Retina (tissue), 1 donor: ENCODE results near the gene POLR1A.
"Not testable (repeated sequence)": the region's sequence is repeated elsewhere in the genome, so short reads cannot be mapped to it uniquely, and the experiment has no call there.

Experiments used
- DNase-seq: peaks from one replicate; pipeline ENCODE4 v3.0.0-alpha.2; 2016

POLR1A gene

DNA sequence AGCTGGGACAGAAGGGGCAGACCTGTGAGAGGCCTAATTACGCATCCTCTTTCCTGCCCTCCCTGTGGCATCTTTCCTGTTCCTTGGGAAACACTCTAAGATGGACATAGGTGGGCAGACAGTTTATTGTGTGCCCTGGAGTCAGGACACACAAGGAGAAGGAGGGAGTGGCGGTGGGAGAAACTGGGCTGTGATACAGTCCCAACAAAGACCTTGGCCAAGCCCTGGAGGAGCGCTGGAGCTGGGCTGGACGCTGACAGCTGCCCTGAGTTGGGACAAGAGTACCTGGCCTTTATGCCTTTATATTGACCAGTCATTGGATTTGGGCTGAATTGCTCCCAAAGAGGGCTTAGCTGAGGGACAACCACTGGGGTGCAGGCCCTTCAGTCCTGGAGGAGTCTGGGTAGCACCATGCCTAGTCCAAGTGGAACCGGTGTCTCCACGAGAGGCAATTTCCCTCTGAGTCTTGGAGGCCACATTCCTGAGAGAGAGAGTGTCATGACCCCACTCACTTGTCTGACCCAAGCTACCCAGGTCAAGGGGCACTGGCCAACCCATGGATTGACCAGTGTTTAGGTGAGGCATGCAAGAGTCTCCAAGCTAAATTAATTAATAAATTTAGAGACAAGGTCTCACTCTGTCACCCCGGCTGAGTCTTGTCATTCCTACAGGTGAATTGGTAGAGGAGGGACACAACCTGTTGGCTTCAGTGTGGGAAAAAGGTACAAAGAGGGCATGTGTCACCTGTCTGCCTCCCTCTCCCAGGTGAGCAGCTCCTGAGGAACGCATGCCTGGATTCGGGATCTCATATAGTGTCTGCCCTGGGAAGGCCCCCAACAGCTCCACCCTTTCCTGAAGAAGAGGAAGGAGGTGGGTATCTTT lies 109.8 kb downstream of the POLR1A start:
- DNase-seq = no peak

DNA sequence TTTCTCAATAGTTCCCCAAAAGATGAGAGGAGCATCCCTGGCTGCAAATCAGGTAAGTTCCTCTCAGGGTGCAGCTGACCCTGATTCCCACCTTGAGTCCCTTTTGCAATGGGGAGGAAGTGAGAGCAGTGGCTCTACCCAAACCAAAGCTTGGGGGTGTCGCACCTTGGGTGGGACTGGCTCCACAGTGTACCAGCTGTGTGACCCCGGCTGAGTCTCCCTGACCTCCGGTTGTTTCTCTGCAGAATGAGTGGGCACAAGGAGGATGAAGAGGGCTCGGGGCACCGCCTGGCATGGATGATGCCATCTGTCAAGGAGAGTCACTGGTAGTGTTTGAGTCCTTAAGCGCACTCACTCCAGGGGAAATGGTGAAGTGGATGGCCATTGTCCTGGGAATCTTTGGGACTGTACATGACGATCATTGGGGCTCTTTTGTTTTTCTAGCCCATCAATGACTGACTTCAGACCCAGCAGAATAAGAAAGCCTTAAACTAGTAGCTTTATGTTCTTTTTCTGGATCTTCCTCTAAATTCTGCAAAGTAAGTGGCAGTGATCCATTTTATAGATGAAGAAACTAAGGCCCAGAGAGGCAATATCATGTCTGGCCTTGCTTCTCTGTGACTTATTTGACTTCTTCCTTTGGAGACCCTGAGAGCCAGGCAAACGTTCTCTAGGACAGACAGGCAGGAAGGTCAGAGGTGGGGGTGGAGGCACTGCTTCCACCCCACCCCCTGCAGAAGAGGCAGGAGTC lies 110.6 kb downstream of the POLR1A start:
- no peak for DNase-seq

GRCh38 chr2:85994421-85994777 lies 111.3 kb downstream of the POLR1A start:
- no peak for DNase-seq

DNA sequence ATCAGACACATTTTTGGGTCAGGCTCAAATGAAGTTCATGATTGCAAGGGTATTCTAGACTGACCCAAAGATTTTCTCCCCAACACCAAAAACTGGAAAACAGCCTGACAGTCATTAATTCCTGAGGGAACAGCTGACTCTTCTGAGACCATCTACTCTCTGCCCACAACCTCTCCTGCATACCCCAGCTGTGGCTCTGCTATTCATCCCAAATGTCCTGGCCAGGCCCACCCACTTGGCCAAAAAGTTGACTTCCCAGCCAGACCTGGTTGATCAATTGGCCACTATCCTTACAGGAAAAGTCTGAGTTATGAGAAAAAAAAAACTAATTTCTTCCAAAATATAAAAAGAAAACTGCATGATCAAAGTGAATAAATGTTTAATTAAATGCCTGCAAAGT lies 113.1 kb downstream of the POLR1A start:
- DNase-seq = no peak

- DNase-seq = not testable (repeated sequence)
Measured at GRCh38 chr2:85992053-85992452, 113.6 kb downstream of the POLR1A start.

GRCh38 chr2:85990084-85990483 lies 115.6 kb downstream of the POLR1A start:
- no peak for DNase-seq

DNA sequence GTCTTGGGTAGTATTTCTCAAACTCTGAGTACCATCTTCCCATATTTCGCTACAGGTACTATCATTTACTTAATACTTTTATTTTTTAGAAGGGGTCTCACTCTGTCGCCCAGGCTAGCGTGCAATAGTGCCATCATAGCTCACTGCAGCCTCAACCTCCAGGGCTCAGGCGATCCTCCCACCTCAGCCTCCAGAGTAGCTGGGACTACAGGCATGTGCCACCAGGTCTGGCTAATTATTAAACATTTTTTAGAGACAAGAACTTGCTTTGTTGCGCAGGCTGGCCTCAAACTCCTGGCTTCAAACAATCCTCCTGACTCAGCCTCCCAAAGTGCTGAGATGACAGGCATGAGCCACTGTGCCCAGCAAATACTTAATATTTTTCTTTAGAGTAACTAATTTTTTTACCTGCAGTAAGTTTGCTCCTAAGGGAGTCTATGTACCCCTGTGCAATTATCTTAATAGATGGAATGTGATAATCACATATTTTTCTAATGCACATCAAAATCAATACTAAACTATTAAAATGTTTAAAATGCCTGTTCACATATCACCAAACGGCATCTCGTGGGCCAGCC lies 116.3 kb downstream of the POLR1A start:
- no peak for DNase-seq

DNA sequence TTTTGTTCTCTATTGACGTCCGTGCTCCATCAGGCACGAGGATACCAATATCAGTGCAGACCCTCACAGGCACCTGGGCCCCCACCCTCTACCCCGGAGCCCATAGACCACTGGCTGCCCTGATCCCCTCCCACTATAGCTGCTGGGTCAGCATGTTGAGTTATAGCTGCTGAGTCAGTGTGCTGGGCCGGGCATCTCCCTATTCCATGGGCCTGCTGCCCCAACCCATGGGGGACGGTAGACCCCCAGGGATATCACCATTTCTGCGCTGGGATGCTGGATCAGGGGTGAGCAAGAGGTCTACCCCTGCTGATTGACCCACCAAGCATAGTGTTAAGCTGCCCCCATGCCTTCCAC lies 116.8 kb downstream of the POLR1A start:
- no peak for DNase-seq

- no peak for DNase-seq
Measured at GRCh38 chr2:85988175-85988913, 117.3 kb downstream of the POLR1A start.

GRCh38 chr2:85987266-85988174 lies 118.2 kb downstream of the POLR1A start:
- no peak for DNase-seq

- DNase-seq = no peak
Measured at GRCh38 chr2:85986121-85986520, 119.6 kb downstream of the POLR1A start.

- DNase-seq = no peak
Measured at GRCh38 chr2:85984788-85985187, 120.9 kb downstream of the POLR1A start.

GRCh38 chr2:85983766-85984165 lies 121.9 kb downstream of the POLR1A start:
- DNase-seq = no peak

DNA sequence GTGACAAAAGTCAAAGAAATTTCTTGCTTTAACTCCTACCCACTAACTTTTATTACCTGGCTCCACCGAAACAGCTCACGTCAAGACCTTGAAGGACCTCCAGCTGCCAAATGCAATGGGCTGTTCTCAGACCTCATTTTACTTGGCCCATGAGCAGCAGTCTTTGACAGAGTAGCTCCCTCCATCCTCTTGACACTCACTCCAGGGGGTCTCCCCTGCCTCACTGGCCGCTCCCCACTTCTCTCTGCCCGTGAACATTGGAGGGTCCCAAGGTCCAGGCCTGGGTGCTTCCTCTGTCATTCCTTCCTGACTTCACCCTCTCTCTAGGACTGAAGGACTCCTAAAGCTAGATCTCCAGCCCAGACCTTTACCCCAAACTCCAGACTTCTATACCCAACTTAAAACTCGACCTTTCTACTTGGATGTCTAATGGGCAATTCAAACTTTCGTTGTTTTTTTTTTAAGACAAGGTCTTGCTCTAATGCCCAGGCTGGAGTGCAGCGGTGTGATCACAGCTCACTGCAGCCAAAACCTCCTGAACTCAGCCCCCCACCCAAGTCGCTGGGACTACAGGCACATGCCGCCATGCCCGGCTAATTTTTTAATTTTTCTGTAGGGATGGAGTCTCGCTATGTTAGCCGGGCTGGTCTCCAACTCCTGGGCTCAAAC lies 124.0 kb downstream of the POLR1A start:
- no peak for DNase-seq

DNA sequence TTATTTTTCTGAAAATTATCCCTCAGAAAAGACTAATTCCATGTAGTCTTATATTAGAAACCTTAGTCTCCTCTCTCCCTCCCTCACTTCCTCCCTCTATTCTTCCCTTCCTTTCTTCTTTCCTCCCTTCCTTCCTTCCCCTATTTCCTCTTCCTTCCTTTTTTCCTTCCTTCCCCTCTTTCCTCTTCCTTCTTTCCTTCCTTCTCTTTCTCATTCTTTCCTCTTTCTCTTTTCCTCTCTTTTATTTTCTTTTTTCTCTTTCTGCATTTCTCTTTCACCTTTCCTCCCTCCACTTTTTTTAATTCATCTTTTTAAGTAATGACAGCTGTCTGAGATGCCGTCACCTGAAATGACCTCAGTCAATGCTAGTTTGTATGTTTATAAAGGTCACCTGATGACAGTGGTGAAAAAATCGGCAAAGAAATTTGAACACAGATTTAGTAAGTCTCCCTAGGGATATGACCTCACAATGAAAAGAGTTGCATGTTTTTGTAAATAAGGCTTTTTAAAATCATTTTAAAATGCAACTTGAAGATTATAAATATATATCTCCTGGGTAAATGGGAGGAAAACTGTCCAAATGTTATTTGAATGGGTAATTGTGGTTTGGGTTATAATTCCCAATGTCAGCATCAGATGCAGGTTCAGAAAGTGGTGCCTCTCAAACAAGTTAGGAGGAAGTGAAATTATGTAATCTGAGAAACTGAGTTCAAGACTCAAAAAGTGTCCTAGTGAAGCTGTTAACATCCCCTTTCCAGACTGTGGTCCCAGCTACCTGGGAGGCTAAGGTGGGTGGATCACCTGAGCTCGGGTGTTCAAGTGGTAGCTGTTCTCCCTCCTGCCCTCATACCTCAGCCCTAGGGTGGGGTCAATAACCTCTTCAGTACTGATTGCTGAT lies 126.6 kb downstream of the POLR1A start:
- no peak for DNase-seq

- DNase-seq = no peak
Measured at GRCh38 chr2:85976106-85976920, 129.4 kb downstream of the POLR1A start.

DNA sequence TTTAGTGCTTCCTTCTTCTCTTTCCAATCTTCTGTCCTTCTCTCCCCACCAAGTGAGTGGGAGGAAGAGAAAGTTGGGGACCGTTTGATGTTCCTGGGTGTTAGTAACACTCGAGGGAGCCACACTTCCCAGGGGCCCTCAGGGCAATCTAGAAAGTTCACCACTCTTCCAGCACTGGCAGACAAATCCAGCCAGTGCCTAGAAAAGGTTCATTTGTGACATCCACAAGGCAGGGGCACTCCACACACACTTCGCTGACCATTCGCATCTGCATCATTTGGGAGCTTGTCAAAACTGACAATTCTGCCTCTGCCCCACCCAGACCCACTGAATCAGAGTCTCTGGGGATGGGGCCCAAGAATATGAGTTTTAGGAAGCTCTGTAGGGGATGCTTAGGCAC lies 130.1 kb downstream of the POLR1A start:
- no peak for DNase-seq

- DNase-seq = no peak
Measured at GRCh38 chr2:85974390-85974789, 131.3 kb downstream of the POLR1A start.

- no peak for DNase-seq
Measured at GRCh38 chr2:85972355-85972754, 133.3 kb downstream of the POLR1A start.

GRCh38 chr2:85971366-85971765 lies 134.3 kb downstream of the POLR1A start:
- no peak for DNase-seq
